Measurements from ENCODE around the gene BABAM2. TPM values are rescaled to one million over a fixed set of nuclear protein-coding genes. Genes with fewer than 3 reads are reported as not detected.

The BABAM2 gene
- total RNA-seq, 1 experiment from 2014 or later: 58.8 TPM

- DNase-seq (ENCODE audit: extremely low read depth, low read depth): no peak
These were observed 401.4 kb downstream of the BABAM2 start for GRCh38 chr2:28291811-28292440.

GRCh38 chr2:28292491-28292890, 402.0 kb downstream of the BABAM2 start:
- DNase-seq (ENCODE audit: extremely low read depth, low read depth): no peak

GRCh38 chr2:28293416-28293815, 402.9 kb downstream of the BABAM2 start:
- no peak for DNase-seq (ENCODE audit: extremely low read depth, low read depth)

GRCh38 chr2:28294451-28294850, 403.9 kb downstream of the BABAM2 start:
- no peak for DNase-seq (ENCODE audit: extremely low read depth, low read depth)

GRCh38 chr2:28296243-28296642, 405.7 kb downstream of the BABAM2 start:
- no peak for DNase-seq (ENCODE audit: extremely low read depth, low read depth)

GRCh38 chr2:28296904-28297303, 406.4 kb downstream of the BABAM2 start:
- no peak for DNase-seq (ENCODE audit: extremely low read depth, low read depth)

GRCh38 chr2:28297531-28297930, 407.0 kb downstream of the BABAM2 start:
- DNase-seq (ENCODE audit: extremely low read depth, low read depth): no peak

- no peak for DNase-seq (ENCODE audit: extremely low read depth, low read depth)
These were observed 407.9 kb downstream of the BABAM2 start for GRCh38 chr2:28298406-28298805.

GRCh38 chr2:28300485-28301341, 410.2 kb downstream of the BABAM2 start:
- no peak for DNase-seq (ENCODE audit: extremely low read depth, low read depth)

- no peak for DNase-seq (ENCODE audit: extremely low read depth, low read depth)
These were observed 414.7 kb downstream of the BABAM2 start for GRCh38 chr2:28305202-28305601.

- DNase-seq (ENCODE audit: extremely low read depth, low read depth): no peak
These were observed 419.6 kb downstream of the BABAM2 start for GRCh38 chr2:28310107-28310506.

GRCh38 chr2:28311660-28312249, 421.2 kb downstream of the BABAM2 start:
- no peak for DNase-seq (ENCODE audit: extremely low read depth, low read depth)

- no peak for DNase-seq (ENCODE audit: extremely low read depth, low read depth)
These were observed 422.0 kb downstream of the BABAM2 start for GRCh38 chr2:28312307-28313219.

GRCh38 chr2:28313220-28313784, 422.8 kb downstream of the BABAM2 start:
- no peak for DNase-seq (ENCODE audit: extremely low read depth, low read depth)

GRCh38 chr2:28314968-28315367, 424.4 kb downstream of the BABAM2 start:
- DNase-seq (ENCODE audit: extremely low read depth, low read depth): no peak

GRCh38 chr2:28316546-28317335, 426.2 kb downstream of the BABAM2 start:
- no peak for DNase-seq (ENCODE audit: extremely low read depth, low read depth)

- no peak for DNase-seq (ENCODE audit: extremely low read depth, low read depth)
These were observed 426.9 kb downstream of the BABAM2 start for GRCh38 chr2:28317390-28317789.

GRCh38 chr2:28318023-28318422, 427.5 kb downstream of the BABAM2 start:
- DNase-seq (ENCODE audit: extremely low read depth, low read depth): no peak

GRCh38 chr2:28318462-28319117, 428.1 kb downstream of the BABAM2 start:
- DNase-seq (ENCODE audit: extremely low read depth, low read depth): no peak
